ENCODE measurements around the gene TCFL5. TPM values are rescaled to one million over a fixed set of nuclear protein-coding genes. Genes with fewer than 3 reads are reported as not detected.

The TCFL5 gene
- total RNA-seq, 1 experiment from 2014 or later, result 20.4 TPM

DNA sequence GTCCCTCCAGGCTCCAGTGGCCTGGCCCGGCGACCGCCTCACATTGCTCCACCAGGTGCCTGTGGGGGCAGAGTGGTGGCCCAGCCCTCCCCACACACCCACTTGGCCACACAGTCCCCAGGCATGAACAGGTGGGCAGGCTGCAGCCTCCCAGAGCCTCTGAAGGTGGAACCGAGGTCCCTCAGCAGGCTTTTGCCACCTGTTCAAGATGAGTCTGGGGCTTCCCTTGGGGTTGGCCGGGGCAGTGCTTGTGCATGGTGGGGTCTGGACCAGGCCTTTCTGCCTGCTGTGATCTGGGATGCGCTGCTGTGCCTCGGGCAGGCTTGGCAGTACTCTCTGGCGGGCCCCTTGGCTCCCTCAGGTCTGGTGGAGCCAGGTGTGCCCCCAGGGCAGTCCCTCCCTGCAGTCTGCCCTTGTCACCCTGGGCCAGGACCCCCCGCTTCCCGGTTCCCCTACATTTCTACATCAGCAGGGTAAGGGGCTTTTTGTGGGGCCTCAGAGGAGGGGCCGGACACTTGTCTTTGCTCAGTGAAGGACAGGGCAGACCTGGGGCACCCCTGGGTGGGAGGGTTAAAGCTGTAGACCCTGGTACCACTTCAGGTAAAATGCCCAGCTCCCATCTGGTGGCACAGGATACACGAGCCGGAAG lies 47.4 kb downstream of the TCFL5 start:
- H3K4me3 Mint-ChIP-seq, result no peak overlapping the region
- TF ChIP-seq TCF7 (CRISPR knock-in tag; IDR thresholded peaks at IDR 0.05; ENCODE audit: low read depth), result no peak
- TF ChIP-seq, protein P1, sequence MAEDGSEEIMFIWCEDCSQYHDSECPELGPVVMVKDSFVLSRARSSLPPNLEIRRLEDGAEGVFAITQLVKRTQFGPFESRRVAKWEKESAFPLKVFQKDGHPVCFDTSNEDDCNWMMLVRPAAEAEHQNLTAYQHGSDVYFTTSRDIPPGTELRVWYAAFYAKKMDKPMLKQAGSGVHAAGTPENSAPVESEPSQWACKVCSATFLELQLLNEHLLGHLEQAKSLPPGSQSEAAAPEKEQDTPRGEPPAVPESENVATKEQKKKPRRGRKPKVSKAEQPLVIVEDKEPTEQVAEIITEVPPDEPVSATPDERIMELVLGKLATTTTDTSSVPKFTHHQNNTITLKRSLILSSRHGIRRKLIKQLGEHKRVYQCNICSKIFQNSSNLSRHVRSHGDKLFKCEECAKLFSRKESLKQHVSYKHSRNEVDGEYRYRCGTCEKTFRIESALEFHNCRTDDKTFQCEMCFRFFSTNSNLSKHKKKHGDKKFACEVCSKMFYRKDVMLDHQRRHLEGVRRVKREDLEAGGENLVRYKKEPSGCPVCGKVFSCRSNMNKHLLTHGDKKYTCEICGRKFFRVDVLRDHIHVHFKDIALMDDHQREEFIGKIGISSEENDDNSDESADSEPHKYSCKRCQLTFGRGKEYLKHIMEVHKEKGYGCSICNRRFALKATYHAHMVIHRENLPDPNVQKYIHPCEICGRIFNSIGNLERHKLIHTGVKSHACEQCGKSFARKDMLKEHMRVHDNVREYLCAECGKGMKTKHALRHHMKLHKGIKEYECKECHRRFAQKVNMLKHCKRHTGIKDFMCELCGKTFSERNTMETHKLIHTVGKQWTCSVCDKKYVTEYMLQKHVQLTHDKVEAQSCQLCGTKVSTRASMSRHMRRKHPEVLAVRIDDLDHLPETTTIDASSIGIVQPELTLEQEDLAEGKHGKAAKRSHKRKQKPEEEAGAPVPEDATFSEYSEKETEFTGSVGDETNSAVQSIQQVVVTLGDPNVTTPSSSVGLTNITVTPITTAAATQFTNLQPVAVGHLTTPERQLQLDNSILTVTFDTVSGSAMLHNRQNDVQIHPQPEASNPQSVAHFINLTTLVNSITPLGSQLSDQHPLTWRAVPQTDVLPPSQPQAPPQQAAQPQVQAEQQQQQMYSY (CRISPR knock-in tag; IDR thresholded peaks at IDR 0.05), result no peak
- TF ChIP-seq, protein P2, sequence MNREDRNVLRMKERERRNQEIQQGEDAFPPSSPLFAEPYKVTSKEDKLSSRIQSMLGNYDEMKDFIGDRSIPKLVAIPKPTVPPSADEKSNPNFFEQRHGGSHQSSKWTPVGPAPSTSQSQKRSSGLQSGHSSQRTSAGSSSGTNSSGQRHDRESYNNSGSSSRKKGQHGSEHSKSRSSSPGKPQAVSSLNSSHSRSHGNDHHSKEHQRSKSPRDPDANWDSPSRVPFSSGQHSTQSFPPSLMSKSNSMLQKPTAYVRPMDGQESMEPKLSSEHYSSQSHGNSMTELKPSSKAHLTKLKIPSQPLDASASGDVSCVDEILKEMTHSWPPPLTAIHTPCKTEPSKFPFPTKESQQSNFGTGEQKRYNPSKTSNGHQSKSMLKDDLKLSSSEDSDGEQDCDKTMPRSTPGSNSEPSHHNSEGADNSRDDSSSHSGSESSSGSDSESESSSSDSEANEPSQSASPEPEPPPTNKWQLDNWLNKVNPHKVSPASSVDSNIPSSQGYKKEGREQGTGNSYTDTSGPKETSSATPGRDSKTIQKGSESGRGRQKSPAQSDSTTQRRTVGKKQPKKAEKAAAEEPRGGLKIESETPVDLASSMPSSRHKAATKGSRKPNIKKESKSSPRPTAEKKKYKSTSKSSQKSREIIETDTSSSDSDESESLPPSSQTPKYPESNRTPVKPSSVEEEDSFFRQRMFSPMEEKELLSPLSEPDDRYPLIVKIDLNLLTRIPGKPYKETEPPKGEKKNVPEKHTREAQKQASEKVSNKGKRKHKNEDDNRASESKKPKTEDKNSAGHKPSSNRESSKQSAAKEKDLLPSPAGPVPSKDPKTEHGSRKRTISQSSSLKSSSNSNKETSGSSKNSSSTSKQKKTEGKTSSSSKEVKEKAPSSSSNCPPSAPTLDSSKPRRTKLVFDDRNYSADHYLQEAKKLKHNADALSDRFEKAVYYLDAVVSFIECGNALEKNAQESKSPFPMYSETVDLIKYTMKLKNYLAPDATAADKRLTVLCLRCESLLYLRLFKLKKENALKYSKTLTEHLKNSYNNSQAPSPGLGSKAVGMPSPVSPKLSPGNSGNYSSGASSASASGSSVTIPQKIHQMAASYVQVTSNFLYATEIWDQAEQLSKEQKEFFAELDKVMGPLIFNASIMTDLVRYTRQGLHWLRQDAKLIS (CRISPR knock-in tag; IDR thresholded peaks at IDR 0.05; ENCODE audit: borderline replicate concordance), result no peak
- no peak overlapping the region; the same call in 1 of the 2 replicates for H3K27ac Mint-ChIP-seq

DNA sequence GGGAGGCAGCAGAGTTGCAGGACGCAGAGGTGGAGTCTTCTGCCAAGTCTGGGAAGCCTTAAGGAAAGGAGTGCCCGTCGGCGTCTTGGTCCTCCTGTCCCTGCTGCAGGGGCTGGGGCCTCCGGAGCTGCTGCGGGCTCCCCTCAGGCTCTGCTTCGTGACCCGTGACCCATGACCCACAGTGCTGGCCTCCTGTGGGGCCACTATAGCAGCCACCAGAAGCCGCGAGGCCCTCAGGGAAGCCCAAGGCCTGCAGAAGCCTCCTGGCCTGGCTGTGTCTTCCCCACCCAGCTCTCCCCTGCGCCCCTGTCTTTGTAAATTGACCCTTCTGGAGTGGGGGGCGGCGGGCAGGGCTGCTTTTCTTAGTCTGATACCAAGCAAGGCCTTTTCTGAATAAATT lies 48.0 kb downstream of the TCFL5 start:
- Mint-ChIP-seq H3K36me3 (peaks cover 3% of the 10 kb centered on the region; the same call in 1 of the 2 replicates), H3K4me1 (peaks cover 14% of the 10 kb centered on the region), H3K27ac (no peak overlapping the region), H3K27me3 (ENCODE audit: low read depth) (no peaks in the 10 kb centered on the region; the same call in 1 of the 2 replicates), H3K9me3 (no peaks in the 10 kb centered on the region), H3K4me3 (no peak overlapping the region)
- DNase-seq (ENCODE audit: low spot score) (no peak), ATAC-seq (no peak)
- POLR2A ChIA-PET, result no interaction called here
- CTCF ChIA-PET, result no interaction called here
- TF ChIP-seq, protein P3, sequence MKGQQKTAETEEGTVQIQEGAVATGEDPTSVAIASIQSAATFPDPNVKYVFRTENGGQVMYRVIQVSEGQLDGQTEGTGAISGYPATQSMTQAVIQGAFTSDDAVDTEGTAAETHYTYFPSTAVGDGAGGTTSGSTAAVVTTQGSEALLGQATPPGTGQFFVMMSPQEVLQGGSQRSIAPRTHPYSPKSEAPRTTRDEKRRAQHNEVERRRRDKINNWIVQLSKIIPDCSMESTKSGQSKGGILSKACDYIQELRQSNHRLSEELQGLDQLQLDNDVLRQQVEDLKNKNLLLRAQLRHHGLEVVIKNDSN (CRISPR knock-in tag; IDR thresholded peaks at IDR 0.05), result no peak
- TF ChIP-seq, protein P2 (CRISPR knock-in tag; IDR thresholded peaks at IDR 0.05; ENCODE audit: borderline replicate concordance), result no peak
- TF ChIP-seq ZNF423 (CRISPR knock-in tag; IDR thresholded peaks at IDR 0.05) (no peak), SP1 (CRISPR knock-in tag; conservative IDR thresholded peaks at IDR 0.05) (no peak), NR2C2 (CRISPR knock-in tag; IDR thresholded peaks at IDR 0.05) (no peak)
- TF ChIP-seq, protein P4, sequence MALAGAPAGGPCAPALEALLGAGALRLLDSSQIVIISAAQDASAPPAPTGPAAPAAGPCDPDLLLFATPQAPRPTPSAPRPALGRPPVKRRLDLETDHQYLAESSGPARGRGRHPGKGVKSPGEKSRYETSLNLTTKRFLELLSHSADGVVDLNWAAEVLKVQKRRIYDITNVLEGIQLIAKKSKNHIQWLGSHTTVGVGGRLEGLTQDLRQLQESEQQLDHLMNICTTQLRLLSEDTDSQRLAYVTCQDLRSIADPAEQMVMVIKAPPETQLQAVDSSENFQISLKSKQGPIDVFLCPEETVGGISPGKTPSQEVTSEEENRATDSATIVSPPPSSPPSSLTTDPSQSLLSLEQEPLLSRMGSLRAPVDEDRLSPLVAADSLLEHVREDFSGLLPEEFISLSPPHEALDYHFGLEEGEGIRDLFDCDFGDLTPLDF (CRISPR knock-in tag; IDR thresholded peaks at IDR 0.05), result no peak
- TF ChIP-seq, protein P5, sequence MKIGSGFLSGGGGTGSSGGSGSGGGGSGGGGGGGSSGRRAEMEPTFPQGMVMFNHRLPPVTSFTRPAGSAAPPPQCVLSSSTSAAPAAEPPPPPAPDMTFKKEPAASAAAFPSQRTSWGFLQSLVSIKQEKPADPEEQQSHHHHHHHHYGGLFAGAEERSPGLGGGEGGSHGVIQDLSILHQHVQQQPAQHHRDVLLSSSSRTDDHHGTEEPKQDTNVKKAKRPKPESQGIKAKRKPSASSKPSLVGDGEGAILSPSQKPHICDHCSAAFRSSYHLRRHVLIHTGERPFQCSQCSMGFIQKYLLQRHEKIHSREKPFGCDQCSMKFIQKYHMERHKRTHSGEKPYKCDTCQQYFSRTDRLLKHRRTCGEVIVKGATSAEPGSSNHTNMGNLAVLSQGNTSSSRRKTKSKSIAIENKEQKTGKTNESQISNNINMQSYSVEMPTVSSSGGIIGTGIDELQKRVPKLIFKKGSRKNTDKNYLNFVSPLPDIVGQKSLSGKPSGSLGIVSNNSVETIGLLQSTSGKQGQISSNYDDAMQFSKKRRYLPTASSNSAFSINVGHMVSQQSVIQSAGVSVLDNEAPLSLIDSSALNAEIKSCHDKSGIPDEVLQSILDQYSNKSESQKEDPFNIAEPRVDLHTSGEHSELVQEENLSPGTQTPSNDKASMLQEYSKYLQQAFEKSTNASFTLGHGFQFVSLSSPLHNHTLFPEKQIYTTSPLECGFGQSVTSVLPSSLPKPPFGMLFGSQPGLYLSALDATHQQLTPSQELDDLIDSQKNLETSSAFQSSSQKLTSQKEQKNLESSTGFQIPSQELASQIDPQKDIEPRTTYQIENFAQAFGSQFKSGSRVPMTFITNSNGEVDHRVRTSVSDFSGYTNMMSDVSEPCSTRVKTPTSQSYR (CRISPR knock-in tag; IDR thresholded peaks at IDR 0.05), result no peak
- TF ChIP-seq, protein P1 (CRISPR knock-in tag; IDR thresholded peaks at IDR 0.05), result no peak

More for the DNA sequence above, 47.4 kb downstream of the TCFL5 start:
- DNase-seq (ENCODE audit: low spot score) (no peak), ATAC-seq (no peak)
- H3K27me3 Mint-ChIP-seq (ENCODE audit: low read depth), result no peaks in the 10 kb centered on the region; the same call in 1 of the 2 replicates
- peaks cover 3% of the 10 kb centered on the region; the same call in 1 of the 2 replicates for H3K36me3 Mint-ChIP-seq
- peaks cover 14% of the 10 kb centered on the region for H3K4me1 Mint-ChIP-seq
- POLR2A ChIA-PET, result no interaction called here
- no peaks in the 10 kb centered on the region for H3K9me3 Mint-ChIP-seq
- CTCF ChIA-PET, result interaction anchor here (2.5 to 3.3 kb wide), 3 partner anchors 11 to 106 kb away, joined by 13 to 19 read pairs (median 14); partner anchors contain the start of gene NTSR1

All from WTC11 (cell line).